LNCAP (cell line): ENCODE data around the gene PPAN.

Experiments used
- CTCF ChIP-seq: fragments of 450-650 bp; IDR thresholded peaks from 2 replicates; pipeline ENCODE4 v1.5.1; 2017; ENCODE audit warnings: mild to moderate bottlenecking

The PPAN gene

GRCh38 chr19:10151521-10151920, 45.4 kb downstream of the PPAN start:
- no peak for TF ChIP-seq CTCF

- TF ChIP-seq CTCF: no peak
Measured at GRCh38 chr19:10152100-10152499, 45.9 kb downstream of the PPAN start.

- no peak for TF ChIP-seq CTCF
Measured at GRCh38 chr19:10155839-10156238, 49.7 kb downstream of the PPAN start.

- no peak for TF ChIP-seq CTCF
Measured at GRCh38 chr19:10158071-10158470, 51.9 kb downstream of the PPAN start.

GRCh38 chr19:10158485-10158884, 52.3 kb downstream of the PPAN start:
- no peak for TF ChIP-seq CTCF

- no peak for TF ChIP-seq CTCF
Measured at GRCh38 chr19:10159610-10160009, 53.4 kb downstream of the PPAN start.
